Measurements from ENCODE around the gene DERL3. TPM values are rescaled to one million over a fixed set of nuclear protein-coding genes. Genes with fewer than 3 reads are reported as not detected.

DERL3 gene
- total and polyA plus RNA-seq, 2 of the 13 experiments (the other 11 are each of a cell fraction or from before 2014, with no cell fraction given), result not detected

DNA sequence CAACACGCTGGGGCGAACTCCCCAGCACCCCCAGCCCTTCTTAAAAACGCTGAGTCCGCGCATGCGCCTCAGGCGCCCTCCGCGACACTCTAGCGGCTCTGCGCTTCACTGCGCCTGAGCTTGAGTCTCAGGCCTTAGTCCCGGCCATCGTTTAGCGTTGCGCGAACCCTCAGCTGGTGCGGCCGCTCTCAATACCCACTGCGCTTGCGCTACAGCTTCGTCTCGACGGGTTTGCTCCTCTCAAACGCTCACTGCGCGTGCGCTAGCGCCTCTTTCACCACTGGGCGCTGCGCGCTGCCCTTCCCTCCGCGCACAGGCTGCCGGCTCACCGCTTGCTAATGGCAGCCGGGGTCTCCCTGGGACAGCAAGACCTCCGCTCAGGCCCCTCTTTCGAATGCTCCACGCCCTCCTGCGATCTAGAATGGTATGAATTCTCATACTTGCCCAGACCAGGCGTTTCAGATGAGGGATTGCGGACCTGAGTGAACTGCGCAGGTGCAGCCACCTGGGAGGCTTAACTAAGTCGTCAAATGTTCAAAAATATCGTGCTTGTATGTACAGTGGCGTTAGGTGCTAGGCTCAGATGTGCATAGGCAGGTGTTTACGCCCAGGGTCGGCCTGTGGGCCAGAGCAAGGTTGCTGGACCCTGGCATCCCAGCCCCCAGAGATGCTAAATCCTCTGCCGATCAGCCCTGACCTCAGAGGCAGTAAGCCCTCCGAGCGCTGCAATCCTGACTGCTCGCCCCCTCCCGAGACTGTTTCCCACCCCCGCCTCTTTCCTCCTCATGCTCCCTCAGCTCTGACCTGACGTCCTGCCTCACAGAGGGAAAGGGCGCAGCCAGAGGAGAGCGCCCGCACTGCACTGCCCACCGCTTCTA is 19.0 kb upstream of the DERL3 start, which contains the start of gene SLC2A11 (continued):
- TF ChIP-seq ZNF143 (CRISPR knock-in tag; IDR thresholded peaks at IDR 0.05), result peak; percentile 59; the same call in 1 of the 2 replicates
- TF ChIP-seq ZNF317 (CRISPR knock-in tag; IDR thresholded peaks at IDR 0.05), result peak; percentile 43; the same call in 1 of the 2 replicates
- no peak for TF ChIP-seq ZNF570 (CRISPR knock-in tag; IDR thresholded peaks at IDR 0.05; ENCODE audit: borderline replicate concordance)
- TF ChIP-seq, protein P1, sequence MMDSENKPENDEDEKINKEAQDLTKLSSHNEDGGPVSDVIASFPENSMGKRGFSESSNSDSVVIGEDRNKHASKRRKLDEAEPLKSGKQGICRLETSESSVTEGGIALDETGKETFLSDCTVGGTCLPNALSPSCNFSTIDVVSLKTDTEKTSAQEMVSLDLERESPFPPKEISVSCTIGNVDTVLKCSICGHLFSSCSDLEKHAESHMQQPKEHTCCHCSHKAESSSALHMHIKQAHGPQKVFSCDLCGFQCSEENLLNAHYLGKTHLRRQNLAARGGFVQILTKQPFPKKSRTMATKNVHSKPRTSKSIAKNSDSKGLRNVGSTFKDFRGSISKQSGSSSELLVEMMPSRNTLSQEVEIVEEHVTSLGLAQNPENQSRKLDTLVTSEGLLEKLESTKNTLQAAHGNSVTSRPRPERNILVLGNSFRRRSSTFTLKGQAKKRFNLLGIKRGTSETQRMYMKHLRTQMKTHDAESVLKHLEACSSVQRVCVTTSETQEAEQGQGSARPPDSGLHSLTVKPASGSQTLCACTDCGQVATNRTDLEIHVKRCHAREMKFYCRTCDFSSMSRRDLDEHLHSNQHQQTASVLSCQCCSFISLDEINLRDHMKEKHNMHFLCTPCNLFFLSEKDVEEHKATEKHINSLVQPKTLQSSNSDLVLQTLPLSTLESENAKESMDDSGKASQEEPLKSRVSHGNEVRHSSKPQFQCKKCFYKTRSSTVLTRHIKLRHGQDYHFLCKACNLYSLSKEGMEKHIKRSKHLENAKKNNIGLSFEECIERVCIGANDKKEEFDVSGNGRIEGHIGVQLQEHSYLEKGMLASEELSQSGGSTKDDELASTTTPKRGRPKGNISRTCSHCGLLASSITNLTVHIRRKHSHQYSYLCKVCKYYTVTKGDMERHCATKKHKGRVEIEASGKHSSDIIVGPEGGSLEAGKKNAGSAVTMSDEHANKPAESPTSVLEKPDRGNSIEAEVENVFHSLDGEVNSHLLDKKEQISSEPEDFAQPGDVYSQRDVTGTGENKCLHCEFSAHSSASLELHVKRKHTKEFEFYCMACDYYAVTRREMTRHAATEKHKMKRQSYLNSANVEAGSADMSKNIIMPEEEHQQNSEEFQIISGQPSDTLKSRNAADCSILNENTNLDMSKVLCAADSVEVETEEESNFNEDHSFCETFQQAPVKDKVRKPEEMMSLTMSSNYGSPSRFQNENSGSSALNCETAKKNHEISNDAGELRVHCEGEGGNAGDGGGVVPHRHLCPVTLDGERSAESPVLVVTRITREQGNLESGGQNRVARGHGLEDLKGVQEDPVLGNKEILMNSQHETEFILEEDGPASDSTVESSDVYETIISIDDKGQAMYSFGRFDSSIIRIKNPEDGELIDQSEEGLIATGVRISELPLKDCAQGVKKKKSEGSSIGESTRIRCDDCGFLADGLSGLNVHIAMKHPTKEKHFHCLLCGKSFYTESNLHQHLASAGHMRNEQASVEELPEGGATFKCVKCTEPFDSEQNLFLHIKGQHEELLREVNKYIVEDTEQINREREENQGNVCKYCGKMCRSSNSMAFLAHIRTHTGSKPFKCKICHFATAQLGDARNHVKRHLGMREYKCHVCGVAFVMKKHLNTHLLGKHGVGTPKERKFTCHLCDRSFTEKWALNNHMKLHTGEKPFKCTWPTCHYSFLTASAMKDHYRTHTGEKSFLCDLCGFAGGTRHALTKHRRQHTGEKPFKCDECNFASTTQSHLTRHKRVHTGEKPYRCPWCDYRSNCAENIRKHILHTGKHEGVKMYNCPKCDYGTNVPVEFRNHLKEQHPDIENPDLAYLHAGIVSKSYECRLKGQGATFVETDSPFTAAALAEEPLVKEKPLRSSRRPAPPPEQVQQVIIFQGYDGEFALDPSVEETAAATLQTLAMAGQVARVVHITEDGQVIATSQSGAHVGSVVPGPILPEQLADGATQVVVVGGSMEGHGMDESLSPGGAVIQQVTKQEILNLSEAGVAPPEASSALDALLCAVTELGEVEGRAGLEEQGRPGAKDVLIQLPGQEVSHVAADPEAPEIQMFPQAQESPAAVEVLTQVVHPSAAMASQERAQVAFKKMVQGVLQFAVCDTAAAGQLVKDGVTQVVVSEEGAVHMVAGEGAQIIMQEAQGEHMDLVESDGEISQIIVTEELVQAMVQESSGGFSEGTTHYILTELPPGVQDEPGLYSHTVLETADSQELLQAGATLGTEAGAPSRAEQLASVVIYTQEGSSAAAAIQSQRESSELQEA (CRISPR knock-in tag; IDR thresholded peaks at IDR 0.05; ENCODE audit: not compliant biosample characterization), result no peak
- no peak; the same call in 1 of the 2 replicates for TF ChIP-seq MAF1 (CRISPR knock-in tag; IDR thresholded peaks at IDR 0.05; ENCODE audit: borderline replicate concordance)
- TF ChIP-seq, protein P2, sequence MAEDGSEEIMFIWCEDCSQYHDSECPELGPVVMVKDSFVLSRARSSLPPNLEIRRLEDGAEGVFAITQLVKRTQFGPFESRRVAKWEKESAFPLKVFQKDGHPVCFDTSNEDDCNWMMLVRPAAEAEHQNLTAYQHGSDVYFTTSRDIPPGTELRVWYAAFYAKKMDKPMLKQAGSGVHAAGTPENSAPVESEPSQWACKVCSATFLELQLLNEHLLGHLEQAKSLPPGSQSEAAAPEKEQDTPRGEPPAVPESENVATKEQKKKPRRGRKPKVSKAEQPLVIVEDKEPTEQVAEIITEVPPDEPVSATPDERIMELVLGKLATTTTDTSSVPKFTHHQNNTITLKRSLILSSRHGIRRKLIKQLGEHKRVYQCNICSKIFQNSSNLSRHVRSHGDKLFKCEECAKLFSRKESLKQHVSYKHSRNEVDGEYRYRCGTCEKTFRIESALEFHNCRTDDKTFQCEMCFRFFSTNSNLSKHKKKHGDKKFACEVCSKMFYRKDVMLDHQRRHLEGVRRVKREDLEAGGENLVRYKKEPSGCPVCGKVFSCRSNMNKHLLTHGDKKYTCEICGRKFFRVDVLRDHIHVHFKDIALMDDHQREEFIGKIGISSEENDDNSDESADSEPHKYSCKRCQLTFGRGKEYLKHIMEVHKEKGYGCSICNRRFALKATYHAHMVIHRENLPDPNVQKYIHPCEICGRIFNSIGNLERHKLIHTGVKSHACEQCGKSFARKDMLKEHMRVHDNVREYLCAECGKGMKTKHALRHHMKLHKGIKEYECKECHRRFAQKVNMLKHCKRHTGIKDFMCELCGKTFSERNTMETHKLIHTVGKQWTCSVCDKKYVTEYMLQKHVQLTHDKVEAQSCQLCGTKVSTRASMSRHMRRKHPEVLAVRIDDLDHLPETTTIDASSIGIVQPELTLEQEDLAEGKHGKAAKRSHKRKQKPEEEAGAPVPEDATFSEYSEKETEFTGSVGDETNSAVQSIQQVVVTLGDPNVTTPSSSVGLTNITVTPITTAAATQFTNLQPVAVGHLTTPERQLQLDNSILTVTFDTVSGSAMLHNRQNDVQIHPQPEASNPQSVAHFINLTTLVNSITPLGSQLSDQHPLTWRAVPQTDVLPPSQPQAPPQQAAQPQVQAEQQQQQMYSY (CRISPR knock-in tag; IDR thresholded peaks at IDR 0.05), result peak; percentile 24; the same call in 1 of the 2 replicates
- TF ChIP-seq NCOA5 (CRISPR knock-in tag; IDR thresholded peaks at IDR 0.05), result no peak
- TF ChIP-seq, protein P3, sequence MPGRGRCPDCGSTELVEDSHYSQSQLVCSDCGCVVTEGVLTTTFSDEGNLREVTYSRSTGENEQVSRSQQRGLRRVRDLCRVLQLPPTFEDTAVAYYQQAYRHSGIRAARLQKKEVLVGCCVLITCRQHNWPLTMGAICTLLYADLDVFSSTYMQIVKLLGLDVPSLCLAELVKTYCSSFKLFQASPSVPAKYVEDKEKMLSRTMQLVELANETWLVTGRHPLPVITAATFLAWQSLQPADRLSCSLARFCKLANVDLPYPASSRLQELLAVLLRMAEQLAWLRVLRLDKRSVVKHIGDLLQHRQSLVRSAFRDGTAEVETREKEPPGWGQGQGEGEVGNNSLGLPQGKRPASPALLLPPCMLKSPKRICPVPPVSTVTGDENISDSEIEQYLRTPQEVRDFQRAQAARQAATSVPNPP (CRISPR knock-in tag; IDR thresholded peaks at IDR 0.05), result no peak
- TF ChIP-seq, protein P4, sequence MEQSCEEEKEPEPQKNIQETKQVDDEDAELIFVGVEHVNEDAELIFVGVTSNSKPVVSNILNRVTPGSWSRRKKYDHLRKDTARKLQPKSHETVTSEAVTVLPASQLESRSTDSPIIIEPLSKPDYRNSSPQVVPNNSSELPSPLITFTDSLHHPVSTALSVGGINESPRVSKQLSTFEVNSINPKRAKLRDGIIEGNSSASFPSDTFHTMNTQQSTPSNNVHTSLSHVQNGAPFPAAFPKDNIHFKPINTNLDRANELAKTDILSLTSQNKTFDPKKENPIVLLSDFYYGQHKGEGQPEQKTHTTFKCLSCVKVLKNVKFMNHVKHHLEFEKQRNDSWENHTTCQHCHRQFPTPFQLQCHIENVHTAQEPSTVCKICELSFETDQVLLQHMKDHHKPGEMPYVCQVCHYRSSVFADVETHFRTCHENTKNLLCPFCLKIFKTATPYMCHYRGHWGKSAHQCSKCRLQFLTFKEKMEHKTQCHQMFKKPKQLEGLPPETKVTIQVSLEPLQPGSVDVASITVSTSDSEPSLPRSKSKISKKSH (CRISPR knock-in tag; IDR thresholded peaks at IDR 0.05; ENCODE audit: borderline replicate concordance), result no peak
